NT2/D1 (cell line): ENCODE results near the gene KLF4.

Experiments
- DNase-seq: peaks from one replicate; pipeline ENCODE4 v3.0.0-alpha.2; 2011; ENCODE audit warnings: low read depth, low spot score
- H3K27me3 ChIP-seq: 2 replicates; pipeline ENCODE4 v1.6.0; 2011; ENCODE audit warnings: mild to moderate bottlenecking; ENCODE audit not compliant: insufficient read length, insufficient read depth
- H3K36me3 ChIP-seq: 2 replicates; pipeline ENCODE4 v1.6.1; 2011; ENCODE audit warnings: mild to moderate bottlenecking, low read length, mixed read lengths; ENCODE audit not compliant: insufficient read depth, insufficient read length
- H3K4me1 ChIP-seq: 2 replicates; pipeline ENCODE4 v1.5.1; 2011; ENCODE audit not compliant: insufficient read depth, insufficient read length
- H3K4me3 ChIP-seq: 2 replicates; pipeline ENCODE4 v1.5.1; 2011; ENCODE audit warnings: low read depth; ENCODE audit not compliant: insufficient read length
- H3K9ac ChIP-seq: 2 replicates; pipeline ENCODE4 v1.6.0; 2011; ENCODE audit warnings: low read depth; ENCODE audit not compliant: insufficient read length
- H3K9me3 ChIP-seq: 2 replicates; pipeline ENCODE4 v1.5.1; 2011; ENCODE audit warnings: mild to moderate bottlenecking, low read length; ENCODE audit not compliant: insufficient read depth
- SUZ12 ChIP-seq: IDR thresholded peaks from 2 replicates; pipeline ENCODE4 v1.6.1; 2011; ENCODE audit not compliant: insufficient read length, insufficient read depth; ENCODE audit errors: extremely low read depth
- YY1 ChIP-seq: IDR thresholded peaks from 2 replicates; pipeline ENCODE4 v1.6.1; 2011; ENCODE audit not compliant: insufficient read length, insufficient read depth
- ZNF274 ChIP-seq: IDR thresholded peaks from 2 replicates; pipeline ENCODE4 v1.6.1; 2011; ENCODE audit warnings: mild to moderate bottlenecking, low read depth, low read length

KLF4 gene

GRCh38 chr9:107462691-107463090, 26.9 kb downstream of the KLF4 start:
- Histone ChIP-seq H3K9me3 (no peaks in the 10 kb centered on the region), H3K4me1 (peaks cover 2% of the 10 kb centered on the region), H3K27me3 (peaks cover 31% of the 10 kb centered on the region), H3K9ac (no peak overlapping the region), H3K4me3 (no peak overlapping the region), H3K36me3 (no peaks in the 10 kb centered on the region)
- DNase-seq: no peak
- TF ChIP-seq SUZ12: no peak

GRCh38 chr9:107460153-107461023, 29.2 kb downstream of the KLF4 start:
- H3K27me3 ChIP-seq: peaks cover 9% of the 10 kb centered on the region
- DNase-seq: no peak
- no peak overlapping the region for H3K4me3 ChIP-seq
- no peak overlapping the region for H3K9ac ChIP-seq
- peaks cover 2% of the 10 kb centered on the region for H3K4me1 ChIP-seq
- H3K9me3 ChIP-seq: no peaks in the 10 kb centered on the region
- H3K36me3 ChIP-seq: no peaks in the 10 kb centered on the region
- TF ChIP-seq ZNF274 (no peak), SUZ12 (no peak), YY1 (no peak)

- no peak for DNase-seq
- TF ChIP-seq YY1: no peak
- TF ChIP-seq SUZ12: no peak
- no peak for TF ChIP-seq ZNF274
- Histone ChIP-seq H3K36me3 (no peaks in the 10 kb centered on the region), H3K4me3 (no peak overlapping the region), H3K9ac (no peak overlapping the region), H3K4me1 (no peaks in the 10 kb centered on the region), H3K9me3 (no peaks in the 10 kb centered on the region), H3K27me3 (no peaks in the 10 kb centered on the region)
Observed at GRCh38 chr9:107455425-107456135, 34.0 kb downstream of the KLF4 start.

GRCh38 chr9:107453479-107453878, 36.1 kb downstream of the KLF4 start:
- no peak for DNase-seq

GRCh38 chr9:107447834-107448233, 41.7 kb downstream of the KLF4 start:
- H3K9ac ChIP-seq: no peak overlapping the region
- no peaks in the 10 kb centered on the region for H3K36me3 ChIP-seq
- H3K9me3 ChIP-seq: no peaks in the 10 kb centered on the region
- no peak for DNase-seq
- TF ChIP-seq ZNF274 (no peak), SUZ12 (no peak), YY1 (no peak)
- no peaks in the 10 kb centered on the region for H3K27me3 ChIP-seq
- no peaks in the 10 kb centered on the region for H3K4me1 ChIP-seq
- H3K4me3 ChIP-seq: no peak overlapping the region

More at GRCh38 chr9:107453479-107453878, 36.1 kb downstream of the KLF4 start:
- H3K4me3 ChIP-seq: no peak overlapping the region
- no peaks in the 10 kb centered on the region for H3K9me3 ChIP-seq
- H3K9ac ChIP-seq: no peak overlapping the region
- H3K36me3 ChIP-seq: no peaks in the 10 kb centered on the region
- no peaks in the 10 kb centered on the region for H3K4me1 ChIP-seq
- H3K27me3 ChIP-seq: no peaks in the 10 kb centered on the region
- no peak for TF ChIP-seq YY1
- no peak for TF ChIP-seq SUZ12
- no peak for TF ChIP-seq ZNF274

- Histone ChIP-seq H3K9me3 (no peaks in the 10 kb centered on the region), H3K4me1 (no peaks in the 10 kb centered on the region), H3K9ac (no peak overlapping the region), H3K4me3 (no peak overlapping the region), H3K36me3 (no peaks in the 10 kb centered on the region), H3K27me3 (no peaks in the 10 kb centered on the region)
- TF ChIP-seq SUZ12 (no peak), YY1 (no peak), ZNF274 (no peak)
- no peak for DNase-seq
Observed at GRCh38 chr9:107447081-107447480, 42.5 kb downstream of the KLF4 start.

- H3K27me3 ChIP-seq: no peaks in the 10 kb centered on the region
- TF ChIP-seq SUZ12: no peak
- TF ChIP-seq ZNF274: no peak
- TF ChIP-seq YY1: no peak
- H3K9ac ChIP-seq: no peak overlapping the region
- DNase-seq: no peak
- H3K9me3 ChIP-seq: no peaks in the 10 kb centered on the region
- no peak overlapping the region for H3K4me3 ChIP-seq
- no peaks in the 10 kb centered on the region for H3K36me3 ChIP-seq
- no peaks in the 10 kb centered on the region for H3K4me1 ChIP-seq
Observed at GRCh38 chr9:107446491-107446890, 43.1 kb downstream of the KLF4 start.
